Muscle layer of colon (tissue), 2 donors: ENCODE results near the gene LINGO1.

Experiments
- H3K27ac ChIP-seq: one replicate; pipeline ENCODE4 v1.7.0; 2013; ENCODE audit warnings: low read depth, mild to moderate bottlenecking, low read length, moderate library complexity
- H3K27me3 ChIP-seq, 2 donors: one replicate each; pipeline ENCODE4 v1.7.0; 2013; ENCODE audit warnings: low read length in 2 of 2, mild to moderate bottlenecking in 2 of 2; ENCODE audit not compliant: insufficient read depth in 2 of 2, control insufficient read depth in 1 of 2
- H3K36me3 ChIP-seq: one replicate; pipeline ENCODE4 v1.7.0; 2013; ENCODE audit warnings: mild to moderate bottlenecking, low read length; ENCODE audit not compliant: insufficient read depth
- H3K4me1 ChIP-seq: one replicate; pipeline ENCODE4 v1.7.0; 2013; ENCODE audit warnings: mild to moderate bottlenecking, low read length; ENCODE audit not compliant: insufficient read depth
- H3K4me3 ChIP-seq, 2 donors: one replicate each; pipeline ENCODE4 v1.7.0; 2013; ENCODE audit warnings: low read length in 2 of 2, low read depth in 1 of 2, mild to moderate bottlenecking in 1 of 2, moderate library complexity in 1 of 2
- H3K9ac ChIP-seq: one replicate; pipeline ENCODE4 v1.7.0; 2013; ENCODE audit warnings: low read length
- H3K9me3 ChIP-seq: one replicate; pipeline ENCODE4 v1.7.0; 2013; ENCODE audit warnings: mild to moderate bottlenecking, low read length
- donor health status: abdominal sarcoma.
- donor health status: Adenocarcinoma of cecum.

The LINGO1 gene

DNA sequence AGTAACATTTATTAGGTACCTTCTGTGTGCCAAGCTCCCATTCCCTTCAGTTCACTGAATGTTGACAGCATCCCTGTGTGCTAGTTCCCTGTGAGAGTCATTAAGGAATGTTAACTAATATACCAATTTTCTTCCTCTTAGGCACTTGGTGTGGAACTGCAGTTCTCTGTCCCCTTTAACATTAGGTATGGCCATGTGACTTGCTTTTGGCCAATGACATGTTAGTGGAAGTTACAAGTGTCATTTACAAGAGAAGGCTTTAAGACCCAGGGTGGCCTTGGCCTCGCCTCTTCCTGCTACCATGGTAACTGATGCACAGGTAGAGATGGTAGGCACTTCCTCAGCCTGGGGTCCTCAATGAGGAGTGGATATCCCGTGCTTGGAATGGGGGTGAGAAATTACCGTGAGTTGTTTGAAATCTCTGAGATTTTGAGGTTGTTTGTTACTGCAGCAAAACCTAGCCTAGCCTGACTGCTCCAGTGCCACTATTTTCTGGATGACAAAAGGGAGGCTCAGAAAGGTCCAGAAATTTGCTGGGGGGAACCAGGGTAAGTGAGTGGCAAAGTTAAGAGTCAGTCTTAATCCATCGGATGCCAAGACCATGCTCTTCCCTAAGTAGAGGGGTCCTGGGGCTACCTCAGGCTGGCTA is 21.2 kb upstream of the LINGO1 start:
- Histone ChIP-seq H3K9me3 (peaks cover 9% of the 10 kb centered on the region), H3K27me3 (peaks cover 0 to 6% of the 10 kb centered on the region in 2 donors), H3K36me3 (no peaks in the 10 kb centered on the region), H3K27ac (no peak overlapping the region), H3K4me1 (no peaks in the 10 kb centered on the region), H3K4me3 (no peak overlapping the region), H3K9ac (no peak overlapping the region)

DNA sequence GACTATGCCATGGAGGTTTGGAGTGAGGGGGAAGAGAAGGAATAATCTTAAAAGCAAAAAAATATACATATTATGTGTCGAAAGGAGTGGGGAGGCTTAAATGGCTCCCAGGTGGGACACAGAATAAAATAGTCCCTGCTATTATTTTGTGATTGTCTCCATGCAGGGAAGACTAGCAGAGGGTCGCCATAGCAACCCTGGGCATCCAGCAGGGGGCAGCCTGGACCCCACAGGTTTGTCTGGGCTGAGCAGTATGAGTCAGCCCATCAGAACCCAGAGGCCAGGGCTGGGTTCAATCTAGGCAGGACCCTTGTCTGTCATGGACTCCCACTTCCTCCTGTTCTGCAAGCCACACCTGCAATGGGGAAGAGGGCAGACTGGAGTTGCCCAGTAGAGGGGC is 17.6 kb upstream of the LINGO1 start:
- no peak overlapping the region for H3K4me3 ChIP-seq
- H3K9me3 ChIP-seq, result peaks cover 9% of the 10 kb centered on the region
- H3K27me3 ChIP-seq, result peaks cover 0 to 6% of the 10 kb centered on the region in 2 donors
- no peaks in the 10 kb centered on the region for H3K36me3 ChIP-seq
- H3K9ac ChIP-seq, result no peak overlapping the region
- H3K27ac ChIP-seq, result no peak overlapping the region
- no peaks in the 10 kb centered on the region for H3K4me1 ChIP-seq

DNA sequence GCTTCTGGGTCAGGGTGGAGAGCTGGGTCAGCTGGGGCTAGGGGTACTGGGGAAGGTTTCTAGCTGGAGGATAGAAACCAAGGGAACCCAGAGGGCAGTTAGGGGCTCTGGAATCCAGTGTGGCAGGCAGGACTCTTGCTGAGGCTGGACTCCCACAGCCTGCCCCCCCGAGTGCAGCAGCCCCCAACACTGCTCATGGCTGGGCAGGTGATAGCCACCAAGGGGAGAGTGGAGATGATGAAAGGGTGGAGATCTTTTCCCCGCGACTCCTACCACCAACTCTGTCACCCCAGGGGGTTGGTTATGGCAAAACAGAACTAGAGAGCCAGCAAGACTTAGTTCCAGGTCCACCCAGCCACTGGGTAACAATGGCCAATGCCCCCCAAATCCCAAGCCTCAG is 16.9 kb upstream of the LINGO1 start:
- Histone ChIP-seq H3K9ac (no peak overlapping the region), H3K36me3 (no peaks in the 10 kb centered on the region), H3K27ac (no peak overlapping the region), H3K9me3 (peaks cover 9% of the 10 kb centered on the region), H3K4me3 (no peak overlapping the region), H3K4me1 (no peaks in the 10 kb centered on the region), H3K27me3 (peaks cover 0 to 6% of the 10 kb centered on the region in 2 donors)

DNA sequence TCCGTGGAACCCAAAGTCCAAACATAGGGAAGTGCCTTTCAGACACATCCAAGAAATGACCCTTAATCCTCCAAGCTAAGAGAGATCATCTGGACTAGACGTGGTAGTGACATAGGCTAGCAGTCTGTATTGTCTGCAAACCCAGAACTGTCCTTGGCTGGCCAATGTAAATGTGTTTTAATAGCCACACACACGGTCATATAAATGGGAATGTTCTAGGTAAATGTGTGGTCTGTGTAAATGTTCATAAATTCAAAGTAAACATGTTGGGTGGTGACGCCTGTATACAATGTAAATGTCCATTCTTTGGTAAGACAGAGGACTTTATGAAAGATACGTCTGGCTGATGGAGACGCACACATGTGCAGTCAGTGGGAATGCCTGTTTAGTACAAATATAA is 16.3 kb upstream of the LINGO1 start:
- Histone ChIP-seq H3K4me3 (no peak overlapping the region), H3K9ac (no peak overlapping the region), H3K4me1 (no peaks in the 10 kb centered on the region), H3K27ac (no peak overlapping the region), H3K36me3 (no peaks in the 10 kb centered on the region), H3K27me3 (peaks cover 0 to 6% of the 10 kb centered on the region in 2 donors), H3K9me3 (peaks cover 5% of the 10 kb centered on the region)

DNA sequence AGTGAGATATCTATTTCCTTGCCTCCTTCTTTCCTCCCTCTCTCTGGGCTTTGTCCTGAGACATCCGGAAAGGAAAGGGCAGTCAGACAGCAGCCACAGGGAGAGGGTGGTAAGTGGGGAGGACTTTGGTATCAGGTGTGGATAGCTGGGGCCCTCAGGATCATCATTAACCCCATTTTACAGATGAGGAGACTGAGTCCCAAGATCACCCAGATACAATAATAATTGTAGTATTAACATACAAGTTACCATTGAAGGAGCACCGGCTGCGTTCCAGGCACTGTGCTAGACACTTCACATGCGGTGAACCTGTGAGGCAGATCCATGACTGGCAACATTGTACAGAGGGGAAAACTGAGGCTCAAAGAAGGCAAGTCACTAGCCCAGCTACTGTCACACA is 15.2 kb upstream of the LINGO1 start:
- Histone ChIP-seq H3K9ac (no peak overlapping the region), H3K27ac (no peak overlapping the region), H3K4me3 (no peak overlapping the region), H3K36me3 (no peaks in the 10 kb centered on the region), H3K4me1 (no peaks in the 10 kb centered on the region), H3K27me3 (peaks cover 0 to 6% of the 10 kb centered on the region in 2 donors), H3K9me3 (no peaks in the 10 kb centered on the region)

DNA sequence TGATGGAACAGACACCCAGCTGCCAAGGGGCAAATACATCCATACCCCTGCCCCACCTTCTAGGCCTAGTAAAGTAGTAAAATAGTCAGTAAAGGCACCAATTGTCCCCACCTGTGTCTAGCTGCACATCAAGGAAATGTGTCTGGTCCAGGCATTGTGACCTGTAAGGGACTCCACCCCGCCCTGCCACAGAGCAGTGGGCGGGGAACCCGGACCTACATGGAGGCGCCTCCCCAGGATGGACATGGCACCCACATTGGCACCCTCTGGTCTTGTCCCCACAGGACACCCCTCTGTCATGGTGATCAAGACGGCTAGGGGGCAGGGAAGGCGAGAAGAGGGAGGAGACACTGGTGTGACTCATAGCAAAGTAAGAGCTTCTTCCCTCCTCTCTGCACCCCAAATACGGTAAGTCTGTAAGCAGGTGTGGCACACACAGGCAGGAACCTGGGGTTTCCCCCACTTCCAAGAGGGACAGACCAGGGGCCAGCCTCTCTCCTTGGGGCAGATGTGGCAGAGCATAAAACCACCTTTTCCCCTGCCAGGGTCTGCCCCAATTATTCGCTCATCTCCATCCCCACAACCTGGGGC is 13.5 kb upstream of the LINGO1 start:
- H3K27me3 ChIP-seq, result peaks cover 0 to 17% of the 10 kb centered on the region in 2 donors
- H3K9ac ChIP-seq, result no peak overlapping the region
- no peak overlapping the region for H3K27ac ChIP-seq
- H3K4me1 ChIP-seq, result no peaks in the 10 kb centered on the region
- no peaks in the 10 kb centered on the region for H3K9me3 ChIP-seq
- no peak overlapping the region for H3K4me3 ChIP-seq
- H3K36me3 ChIP-seq, result no peaks in the 10 kb centered on the region

DNA sequence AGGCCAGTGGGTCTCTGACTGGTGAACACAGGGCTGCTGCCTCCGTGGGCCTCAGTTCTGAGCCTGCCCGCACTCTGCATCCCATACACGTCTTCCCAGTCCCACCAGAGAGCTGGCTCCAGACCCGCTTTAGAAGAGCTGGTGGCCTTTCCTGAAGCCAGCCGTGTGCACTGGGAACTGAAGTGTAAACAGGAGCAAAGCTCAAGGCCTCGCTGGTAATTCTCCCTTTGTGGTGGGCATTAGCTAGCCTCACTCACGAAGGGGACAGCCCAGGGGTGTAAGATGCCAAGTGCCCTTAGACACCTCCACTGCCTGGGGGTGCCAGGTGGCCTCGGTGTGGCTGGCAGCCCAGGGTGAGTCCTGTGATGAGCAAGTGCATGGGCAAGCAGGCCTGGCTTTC is 12.9 kb upstream of the LINGO1 start:
- Histone ChIP-seq H3K27me3 (peaks cover 0 to 17% of the 10 kb centered on the region in 2 donors), H3K4me3 (no peak overlapping the region)

DNA sequence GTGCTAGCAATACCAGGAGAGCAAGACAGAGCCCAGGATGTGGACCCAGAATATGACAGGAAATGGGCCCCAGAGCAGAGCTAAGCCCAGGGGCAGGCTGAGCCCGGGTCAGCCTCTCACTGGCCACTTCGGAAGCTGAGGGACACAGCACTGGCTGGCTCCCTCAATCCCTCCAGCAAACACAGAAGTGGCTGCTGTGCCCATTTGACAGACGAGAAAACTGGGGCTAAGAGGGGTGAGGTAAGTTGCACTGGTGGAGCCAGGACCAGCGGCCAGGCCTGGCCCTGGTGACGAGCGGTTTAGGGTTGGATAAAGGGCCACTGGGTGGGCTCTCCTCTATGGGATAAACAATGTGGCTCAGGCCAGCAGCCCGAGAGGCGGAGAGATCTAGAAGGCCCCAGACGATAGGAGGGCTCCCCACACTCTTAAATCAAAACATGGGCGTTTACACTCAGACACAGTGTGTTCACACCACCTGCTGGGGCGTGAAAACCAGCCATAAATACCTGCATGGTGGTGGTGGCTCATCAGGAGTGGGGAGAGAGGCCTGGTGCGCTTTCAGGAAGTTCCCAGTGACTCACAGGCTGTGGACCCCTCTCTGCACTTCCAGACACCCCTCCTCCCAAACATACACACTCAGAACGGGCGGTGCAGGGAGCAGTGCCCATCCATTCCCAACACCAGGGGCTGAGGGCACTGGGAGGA is 12.0 kb upstream of the LINGO1 start:
- Histone ChIP-seq H3K9ac (no peak overlapping the region), H3K27me3 (peaks cover 0 to 17% of the 10 kb centered on the region in 2 donors), H3K27ac (no peak overlapping the region), H3K4me3 (no peak overlapping the region), H3K9me3 (no peaks in the 10 kb centered on the region), H3K36me3 (no peaks in the 10 kb centered on the region), H3K4me1 (no peaks in the 10 kb centered on the region)

More for the DNA sequence above, 12.9 kb upstream of the LINGO1 start:
- no peaks in the 10 kb centered on the region for H3K9me3 ChIP-seq
- no peaks in the 10 kb centered on the region for H3K36me3 ChIP-seq
- H3K9ac ChIP-seq, result no peak overlapping the region
- H3K4me1 ChIP-seq, result no peaks in the 10 kb centered on the region
- H3K27ac ChIP-seq, result no peak overlapping the region

DNA sequence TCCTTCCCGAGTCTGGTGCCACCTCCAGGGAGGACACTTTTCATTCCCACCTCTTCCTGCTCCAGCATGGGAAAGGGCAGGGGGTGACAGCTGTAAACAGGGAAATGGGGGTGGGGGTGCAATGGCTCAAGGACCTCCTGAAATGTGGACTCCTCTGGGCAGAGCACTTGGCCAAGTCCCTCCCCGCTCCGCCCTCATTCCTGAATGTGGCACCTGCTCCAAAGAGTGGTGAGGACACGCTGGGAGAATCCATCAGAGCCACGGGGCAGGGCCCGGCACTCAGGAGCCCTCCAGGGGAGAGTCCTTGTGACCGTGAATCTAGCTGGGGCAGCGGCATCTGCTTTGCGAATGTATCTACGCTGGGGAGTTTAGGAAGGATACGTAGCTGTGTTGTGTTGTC is 11.1 kb upstream of the LINGO1 start:
- Histone ChIP-seq H3K4me3 (no peak overlapping the region), H3K27ac (no peak overlapping the region), H3K4me1 (no peaks in the 10 kb centered on the region), H3K9ac (no peak overlapping the region), H3K27me3 (peaks cover 0 to 17% of the 10 kb centered on the region in 2 donors), H3K9me3 (no peaks in the 10 kb centered on the region), H3K36me3 (no peaks in the 10 kb centered on the region)

DNA sequence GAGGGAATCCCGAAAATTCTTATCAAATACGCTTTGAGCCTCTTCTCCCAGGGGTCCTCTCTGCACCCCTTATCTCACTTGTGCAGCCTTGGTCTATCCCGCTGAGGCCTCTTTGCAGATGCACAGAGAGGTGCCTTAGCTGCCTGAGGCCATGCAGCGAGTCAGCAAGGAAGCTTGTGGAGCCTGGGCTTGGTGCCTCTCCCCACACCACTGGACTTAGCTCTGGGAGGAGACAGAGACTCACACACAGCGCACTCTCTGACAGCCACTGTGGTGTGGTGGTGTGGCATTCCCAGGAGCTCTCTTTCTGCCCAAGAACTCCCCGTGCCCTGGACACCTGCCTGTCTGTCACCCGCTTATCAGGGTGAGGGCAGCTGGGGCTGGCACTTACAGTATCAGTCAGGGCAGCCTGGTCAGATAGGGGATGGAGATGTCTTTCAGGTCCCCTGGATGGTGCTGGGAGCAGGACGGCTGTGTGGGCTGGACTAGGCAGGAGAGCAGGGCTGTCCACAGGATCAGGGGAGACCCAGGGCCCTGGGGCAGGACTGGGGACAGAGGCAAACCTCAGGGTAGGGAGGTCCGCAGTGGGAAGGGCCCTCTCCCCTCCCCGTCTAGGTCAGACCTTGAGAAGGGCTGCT is 10.2 kb upstream of the LINGO1 start:
- no peaks in the 10 kb centered on the region for H3K9me3 ChIP-seq
- H3K9ac ChIP-seq, result no peak overlapping the region
- no peaks in the 10 kb centered on the region for H3K4me1 ChIP-seq
- H3K27ac ChIP-seq, result no peak overlapping the region
- no peaks in the 10 kb centered on the region for H3K36me3 ChIP-seq
- no peak overlapping the region for H3K4me3 ChIP-seq
- peaks cover 0 to 17% of the 10 kb centered on the region in 2 donors for H3K27me3 ChIP-seq

DNA sequence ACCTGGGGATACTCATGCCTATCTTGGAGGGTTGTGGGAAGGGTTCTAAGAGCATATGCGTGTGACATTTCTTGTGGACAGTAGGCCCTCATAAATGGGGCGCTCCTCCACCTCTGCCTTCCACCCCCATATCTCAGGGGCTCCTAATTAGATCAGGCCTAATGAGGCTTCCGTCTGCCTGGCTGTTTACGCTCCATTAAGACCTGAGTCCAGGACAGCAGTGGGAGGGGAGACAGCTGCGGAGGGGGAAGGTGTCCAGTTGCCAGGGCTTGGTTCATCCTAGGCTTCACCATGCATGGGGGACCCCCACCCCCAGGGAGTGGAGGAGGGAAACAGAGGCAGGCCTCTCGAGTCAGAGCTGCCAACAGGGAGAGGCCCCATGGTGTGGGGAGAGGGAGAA is 9.3 kb upstream of the LINGO1 start:
- Histone ChIP-seq H3K36me3 (no peaks in the 10 kb centered on the region), H3K9me3 (no peaks in the 10 kb centered on the region), H3K4me3 (no peak overlapping the region), H3K9ac (no peak overlapping the region), H3K4me1 (no peaks in the 10 kb centered on the region), H3K27me3 (peaks cover 0 to 17% of the 10 kb centered on the region in 2 donors), H3K27ac (no peak overlapping the region)
